ENCODE data around the gene PTH1R.

PTH1R gene

DNA sequence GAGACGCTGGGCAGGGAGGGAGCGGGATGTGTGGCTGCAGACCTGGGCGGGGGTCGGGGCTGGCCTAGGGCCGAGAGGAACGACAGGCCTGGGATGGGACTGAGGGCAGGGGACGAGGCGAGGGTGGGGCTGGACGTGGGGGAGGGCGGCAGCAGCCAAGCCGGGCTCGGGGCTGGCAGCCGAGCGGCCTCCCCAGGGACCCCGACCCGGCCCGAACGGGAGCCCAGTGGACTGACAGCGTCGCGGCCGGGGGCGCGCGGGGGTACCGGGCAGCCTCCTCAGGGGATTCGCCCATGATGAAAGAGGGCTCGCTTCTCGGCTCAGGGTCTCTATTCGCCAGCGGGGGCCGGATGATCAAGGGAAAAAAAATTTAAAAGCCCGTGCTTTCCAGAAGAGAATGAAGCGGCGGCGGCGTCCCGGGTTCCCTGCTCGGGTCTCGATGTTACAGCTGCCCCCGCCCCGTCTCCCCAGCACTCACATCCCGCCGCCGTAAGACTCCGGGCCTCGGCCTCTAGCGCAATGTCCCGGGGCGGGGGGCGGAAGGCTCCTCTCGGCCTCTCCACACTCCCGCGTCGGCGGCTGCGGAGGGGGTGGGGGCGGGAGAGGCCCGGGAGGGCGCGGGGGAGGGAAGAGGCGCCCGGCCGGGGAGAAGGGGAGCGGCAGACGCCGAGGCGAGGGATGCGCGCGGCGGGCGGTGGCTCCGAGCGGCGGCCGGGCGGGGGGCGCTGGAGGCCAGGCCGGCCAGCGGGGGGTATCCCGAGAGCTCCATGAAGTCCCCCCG, 4.3 kb downstream of the PTH1R start:
- in situ Hi-C loops (cut with MboI; ENCODE audit: low sequenced_read_pairs) = no loop called here

DNA sequence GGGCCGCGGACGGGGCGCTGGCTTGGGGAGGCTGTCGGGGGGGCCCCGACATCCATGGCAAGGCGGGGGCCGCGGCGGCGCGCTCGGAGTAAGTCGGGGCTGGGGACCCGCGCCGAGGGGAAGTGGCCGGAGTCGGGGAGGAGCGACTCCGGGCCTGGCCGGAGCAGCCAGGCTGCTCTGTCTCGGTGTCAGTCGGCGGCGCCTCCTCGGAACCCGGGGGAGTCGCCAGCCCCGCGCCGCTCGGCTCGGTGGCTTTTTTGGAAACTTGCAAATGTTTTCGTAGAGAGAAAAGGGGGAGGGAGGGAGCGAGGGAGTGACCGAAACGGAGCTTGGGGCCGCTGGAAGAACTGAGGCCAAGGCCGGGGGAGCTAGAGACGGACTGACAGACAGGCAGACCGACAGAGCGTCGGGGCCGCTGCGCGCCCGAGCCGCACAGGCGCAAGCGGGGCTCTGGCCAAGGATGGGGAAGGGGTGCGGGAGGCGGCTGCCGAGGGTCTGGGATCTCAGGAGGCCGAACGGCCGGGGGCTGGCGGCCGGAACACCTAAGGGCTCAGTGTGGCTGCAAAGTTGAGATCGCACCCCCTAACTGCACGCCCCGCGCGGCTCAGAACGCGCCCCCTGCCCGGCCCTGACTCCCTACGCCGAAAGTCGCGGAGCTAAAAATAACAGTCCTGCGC, 5.0 kb downstream of the PTH1R start:
- in situ Hi-C loops (cut with MboI; ENCODE audit: low sequenced_read_pairs) = no loop called here

DNA sequence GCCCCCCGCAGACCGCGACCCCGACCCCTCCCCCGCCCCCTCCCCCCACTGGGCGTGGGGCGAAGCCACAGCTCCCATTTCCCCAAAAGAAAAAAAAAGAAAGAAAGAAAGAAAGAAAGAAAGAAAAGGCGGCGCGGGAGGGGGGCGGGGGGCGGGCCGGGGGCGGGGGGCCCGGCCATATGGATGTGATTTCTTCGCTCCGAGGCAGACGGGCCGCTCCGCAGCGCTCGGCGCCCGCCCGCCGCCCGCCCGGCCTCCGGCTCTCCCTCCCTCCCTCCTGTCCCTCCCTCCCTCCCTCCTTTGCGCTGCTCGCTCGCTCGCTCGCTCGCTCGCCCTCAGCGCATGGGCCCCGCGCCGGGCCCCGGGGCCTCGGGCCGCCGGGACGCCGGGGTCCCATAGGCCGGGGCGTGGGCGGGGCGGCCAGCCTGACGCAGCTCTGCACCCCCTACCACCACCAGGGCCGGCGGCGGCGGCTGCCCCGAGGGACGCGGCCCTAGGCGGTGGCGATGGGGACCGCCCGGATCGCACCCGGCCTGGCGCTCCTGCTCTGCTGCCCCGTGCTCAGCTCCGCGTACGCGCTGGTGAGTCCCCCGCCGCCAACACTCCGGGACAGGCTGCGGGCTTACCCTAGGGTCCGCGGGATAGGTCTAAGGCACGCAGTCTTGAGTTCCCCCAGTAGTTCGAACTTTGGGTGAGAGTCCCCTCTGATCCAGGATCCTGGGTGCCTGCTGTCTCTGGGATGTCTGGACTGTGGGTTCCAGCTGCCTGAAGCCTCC, 5.7 kb downstream of the PTH1R start:
- in situ Hi-C loops (cut with MboI; ENCODE audit: low sequenced_read_pairs) = no loop called here

DNA sequence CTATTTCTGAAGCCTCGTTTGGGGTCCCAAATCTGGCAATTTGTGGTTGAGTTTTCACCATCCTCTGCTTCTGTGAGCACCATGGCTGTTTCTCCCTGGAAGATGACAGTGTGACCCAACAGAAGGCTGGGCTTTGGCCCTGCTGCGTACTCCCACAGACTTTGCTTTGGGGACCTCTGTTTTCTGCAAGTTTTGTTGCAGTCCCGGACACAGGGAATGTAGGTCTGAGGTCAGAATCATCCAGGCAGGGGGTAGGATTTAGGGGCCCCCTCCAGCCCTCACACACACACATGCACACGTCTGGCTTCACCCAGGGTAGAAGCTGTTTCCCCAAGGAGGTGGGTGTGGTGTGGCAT, 6.3 kb downstream of the PTH1R start:
- in situ Hi-C loops (cut with MboI; ENCODE audit: low sequenced_read_pairs) = no loop called here

DNA sequence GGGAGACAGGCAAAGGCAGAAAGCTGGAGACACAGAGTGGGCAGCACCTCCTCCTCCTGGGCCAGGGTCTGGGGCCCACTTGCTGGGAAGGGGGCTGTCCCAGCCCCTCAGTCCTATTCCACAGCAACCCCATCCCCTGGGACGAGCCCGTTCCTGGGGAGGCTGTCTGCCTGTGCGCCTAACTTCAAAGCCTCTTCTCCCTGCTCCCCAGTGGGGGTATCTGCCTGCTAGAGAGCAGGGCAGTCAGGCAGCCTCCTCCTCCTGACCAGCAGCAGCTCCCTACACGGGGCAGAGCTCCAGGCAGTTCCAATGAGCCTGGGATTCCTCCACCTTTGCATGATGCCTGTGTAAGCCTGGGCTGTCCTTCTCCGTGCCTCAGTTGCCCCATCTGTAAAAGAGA, 6.9 kb downstream of the PTH1R start:
- in situ Hi-C loops (cut with MboI; ENCODE audit: low sequenced_read_pairs) = no loop called here

DNA sequence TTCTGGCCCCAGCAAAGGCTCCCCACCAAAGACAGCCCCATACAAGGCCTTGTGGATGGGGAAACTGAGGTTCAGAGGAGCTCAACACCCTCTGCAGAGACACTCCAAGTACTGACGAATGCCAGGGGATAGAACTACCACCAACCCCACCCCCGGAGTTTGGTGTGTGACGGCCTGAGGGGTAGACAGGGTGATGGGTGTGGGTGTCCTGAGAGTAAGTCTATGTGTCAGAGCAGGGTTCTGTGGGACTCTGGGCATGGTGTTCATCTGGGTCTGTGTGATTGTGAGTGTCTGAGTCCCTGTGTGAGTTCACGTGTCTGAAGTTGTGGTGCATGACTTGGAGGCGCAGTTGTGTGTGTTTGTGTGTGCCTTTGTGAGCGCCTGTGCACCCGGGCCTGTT, 7.4 kb downstream of the PTH1R start:
- in situ Hi-C loops (cut with MboI; ENCODE audit: low sequenced_read_pairs) = no loop called here

DNA sequence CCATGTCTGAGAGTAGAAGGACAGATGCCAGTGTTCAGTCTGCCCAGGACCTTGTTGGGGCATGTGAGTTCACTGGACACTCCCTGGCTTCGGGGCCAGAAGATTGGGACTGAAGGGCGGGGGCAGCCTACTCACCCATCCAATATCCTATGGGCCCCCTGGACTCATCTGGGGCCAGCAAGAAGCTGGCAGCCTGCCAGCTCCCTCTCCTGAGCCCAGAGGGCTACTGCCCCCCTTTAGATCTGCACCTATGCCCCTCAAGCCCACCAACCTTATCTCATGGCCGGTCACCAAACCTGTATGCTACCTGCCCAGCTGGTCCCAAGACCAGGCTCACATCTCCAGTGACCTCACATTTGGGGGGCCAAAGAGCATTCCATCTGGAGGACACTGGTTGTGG, 8.1 kb downstream of the PTH1R start:
- in situ Hi-C loops (cut with MboI; ENCODE audit: low sequenced_read_pairs) = no loop called here

DNA sequence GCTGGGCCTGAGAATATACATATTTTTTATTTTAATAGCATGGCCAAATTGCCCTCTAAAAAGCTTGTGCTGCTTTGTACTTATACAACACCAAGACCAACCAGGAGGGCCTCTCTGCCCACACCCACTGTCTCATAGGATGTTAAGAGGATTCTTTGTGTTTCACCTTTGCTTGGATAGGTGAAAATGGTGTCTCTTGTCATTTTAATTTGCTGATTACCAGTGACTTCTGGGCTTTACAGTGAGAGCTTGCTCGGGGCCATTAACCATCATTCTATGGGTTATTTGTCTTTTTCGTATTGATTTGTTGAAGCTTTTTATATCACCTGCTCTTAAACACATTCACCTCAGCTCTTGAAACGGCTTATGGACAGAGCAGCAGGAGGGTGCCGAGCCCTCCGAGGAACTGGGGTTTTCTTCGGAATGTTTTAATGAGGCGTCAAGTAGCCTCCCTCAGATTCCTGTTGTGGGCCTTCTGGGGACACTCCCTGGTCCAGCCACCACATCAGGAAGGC, 10.5 kb downstream of the PTH1R start:
- in situ Hi-C loops (cut with MboI; ENCODE audit: low sequenced_read_pairs) = no loop called here

DNA sequence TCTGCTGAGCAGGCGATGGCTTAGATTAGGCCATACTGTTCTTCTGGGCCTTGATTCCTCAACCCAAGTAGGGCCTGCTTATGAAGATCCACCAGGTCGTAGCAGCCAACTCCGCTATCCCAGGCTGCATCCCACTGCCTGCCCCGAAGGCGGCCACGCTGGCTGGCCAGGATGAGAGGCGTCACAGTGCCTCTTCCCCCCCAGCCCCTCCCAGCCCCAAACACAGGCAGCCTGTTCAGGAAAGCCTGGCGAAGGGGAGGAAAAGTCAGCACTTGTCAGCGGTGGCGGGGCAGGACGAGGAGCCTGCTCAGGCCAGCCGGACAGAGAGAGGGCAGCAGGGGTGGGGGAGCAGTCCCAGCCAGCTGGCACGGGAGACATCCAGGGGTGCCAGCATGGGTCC, 11.2 kb downstream of the PTH1R start:
- in situ Hi-C loops (cut with MboI; ENCODE audit: low sequenced_read_pairs) = no loop called here

DNA sequence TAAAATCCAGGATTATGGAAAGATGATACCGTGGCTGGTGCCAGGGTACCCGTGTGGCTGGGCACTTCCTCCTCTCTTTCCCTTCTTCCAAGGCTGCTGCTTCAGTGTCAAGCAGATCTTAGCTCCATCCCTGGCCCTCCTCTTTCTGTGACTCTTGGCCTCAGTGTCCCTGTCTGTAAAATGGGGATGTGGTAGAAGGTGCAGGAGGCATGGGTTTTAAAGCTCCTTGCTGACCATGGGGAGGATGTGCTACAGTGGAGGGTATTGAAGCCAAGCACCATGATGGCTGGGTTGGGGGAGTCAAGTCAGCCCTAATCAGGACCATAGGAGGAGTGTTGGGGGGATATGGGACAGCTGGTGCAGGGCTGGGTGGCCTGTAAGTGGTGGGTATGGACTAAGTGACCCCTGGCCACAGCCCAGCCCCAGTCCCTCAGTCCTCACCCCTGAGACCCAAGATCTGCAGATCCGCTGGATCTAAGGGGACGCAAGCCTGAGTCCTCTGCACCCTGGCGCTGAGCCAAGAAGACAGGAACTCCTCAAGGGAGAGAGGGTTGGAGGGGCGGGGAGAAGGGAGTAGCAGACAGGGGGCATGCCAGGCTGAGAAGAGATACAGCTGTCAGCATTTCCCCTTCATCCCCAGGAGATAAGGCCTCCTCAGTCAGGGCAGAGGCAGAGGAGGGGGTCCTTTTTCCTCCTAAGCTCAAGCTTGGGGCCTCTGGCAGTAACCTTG, 12.0 kb downstream of the PTH1R start:
- in situ Hi-C loops (cut with MboI; ENCODE audit: low sequenced_read_pairs) = no loop called here

DNA sequence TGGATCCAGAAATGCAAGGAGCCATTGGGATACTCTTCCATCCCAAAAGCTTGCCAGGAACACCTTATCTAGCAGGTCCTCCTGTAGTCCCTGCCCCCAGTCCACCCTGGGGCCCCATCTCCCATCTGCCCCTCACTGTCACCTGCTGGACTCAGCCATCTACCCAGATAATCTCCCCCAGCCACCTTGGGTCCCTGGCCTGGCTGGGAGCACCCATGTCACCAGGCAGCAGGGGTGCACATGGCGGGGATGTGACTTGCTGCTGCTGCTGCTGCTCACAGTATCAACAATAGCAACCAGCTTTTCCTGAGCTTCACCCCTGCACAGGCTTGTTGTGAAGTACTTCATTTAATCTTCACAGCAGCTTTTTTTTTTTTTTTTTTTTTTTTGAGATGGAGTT, 12.6 kb downstream of the PTH1R start:
- in situ Hi-C loops (cut with MboI; ENCODE audit: low sequenced_read_pairs) = no loop called here

DNA sequence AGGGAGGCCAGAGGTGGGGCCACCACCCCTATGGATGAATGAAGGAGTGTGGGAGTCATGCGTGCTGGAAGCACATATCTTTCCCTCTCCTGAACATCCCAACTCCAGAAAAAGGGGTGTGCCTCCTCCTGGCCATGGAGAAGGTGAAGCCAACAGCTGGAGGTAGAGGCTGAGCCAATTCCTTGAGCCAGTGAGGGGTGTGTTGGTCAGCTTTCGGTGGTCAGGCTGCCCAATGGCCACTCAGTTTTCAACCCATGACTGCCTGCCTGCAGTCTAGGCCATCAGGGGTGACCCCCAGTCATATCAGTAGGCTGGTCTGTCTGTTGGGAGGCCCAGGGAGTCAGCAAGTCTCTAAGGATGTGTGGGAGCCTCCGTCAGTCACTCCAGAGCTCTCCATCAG, 13.6 kb downstream of the PTH1R start:
- in situ Hi-C loops (cut with MboI; ENCODE audit: low sequenced_read_pairs) = no loop called here

DNA sequence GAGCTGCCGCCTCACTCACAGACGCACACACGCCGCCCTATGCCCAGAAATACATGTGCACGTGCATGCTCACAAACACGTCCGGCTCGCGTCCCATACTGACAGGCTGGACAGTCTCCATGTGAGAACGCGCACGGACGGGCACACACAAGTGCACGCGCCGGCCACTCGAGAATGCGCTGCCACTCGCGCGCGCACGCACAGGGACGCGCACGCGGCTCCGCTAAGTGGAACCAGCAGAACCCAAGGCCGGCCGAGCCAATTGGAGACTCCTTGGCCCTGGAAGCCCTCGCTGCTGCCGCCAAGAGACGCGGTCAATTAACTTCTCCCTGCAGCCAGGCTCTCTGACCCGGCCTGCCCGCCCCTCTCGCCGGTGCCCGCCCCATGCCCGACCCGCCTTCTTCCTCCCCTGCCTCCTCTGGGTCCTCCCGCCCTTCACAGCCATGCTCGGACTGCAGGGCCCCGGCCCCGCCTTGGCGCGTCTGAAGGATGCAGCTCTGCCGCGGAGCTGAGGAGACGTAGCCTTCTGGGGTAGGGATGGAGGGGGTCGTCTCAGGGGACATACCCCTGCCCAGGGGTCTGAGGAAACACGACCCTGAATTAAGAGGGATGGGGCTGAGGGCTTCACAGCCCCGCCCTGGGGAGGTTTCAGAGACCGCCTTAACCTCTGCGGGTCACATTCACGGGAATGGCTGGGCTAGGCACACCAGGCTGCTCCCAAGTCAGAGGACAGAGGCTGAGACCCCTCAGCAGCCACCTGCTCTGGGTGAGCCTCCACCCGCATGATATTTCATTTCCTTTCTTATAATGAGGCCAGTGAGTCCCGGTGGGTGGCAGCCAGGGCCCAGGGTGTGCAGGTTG, 15.0 kb downstream of the PTH1R start:
- in situ Hi-C loops (cut with MboI; ENCODE audit: low sequenced_read_pairs) = no loop called here

DNA sequence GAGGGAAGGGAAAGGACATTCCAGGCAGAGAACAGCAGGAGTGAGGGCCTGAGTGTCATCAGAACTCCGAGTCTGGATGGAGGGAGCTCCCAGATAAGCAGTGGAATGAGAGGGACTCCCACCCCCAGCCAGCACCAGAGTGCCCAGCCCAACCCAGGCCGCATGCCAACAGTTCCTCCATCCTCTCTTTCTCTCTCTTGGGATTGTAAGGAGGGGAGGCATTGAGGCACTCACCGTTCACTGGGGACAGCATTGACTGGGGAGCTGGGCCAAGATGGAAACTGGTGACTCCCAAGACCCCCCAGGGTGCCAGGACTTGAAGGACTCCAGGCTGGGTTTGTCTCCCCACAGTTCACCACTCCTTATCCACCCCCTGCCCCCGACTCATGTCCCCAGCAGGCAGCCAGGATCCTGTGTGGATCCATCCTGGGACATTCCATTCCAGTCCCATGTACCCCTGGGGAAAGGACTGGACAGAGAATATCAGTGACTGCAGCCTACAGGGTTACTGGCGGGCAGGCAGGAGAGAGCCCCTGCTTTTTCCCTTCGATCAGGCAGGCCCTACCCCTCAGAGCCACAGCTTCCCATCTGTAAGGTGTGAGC, 15.7 kb downstream of the PTH1R start:
- in situ Hi-C loops (cut with MboI; ENCODE audit: low sequenced_read_pairs) = no loop called here

DNA sequence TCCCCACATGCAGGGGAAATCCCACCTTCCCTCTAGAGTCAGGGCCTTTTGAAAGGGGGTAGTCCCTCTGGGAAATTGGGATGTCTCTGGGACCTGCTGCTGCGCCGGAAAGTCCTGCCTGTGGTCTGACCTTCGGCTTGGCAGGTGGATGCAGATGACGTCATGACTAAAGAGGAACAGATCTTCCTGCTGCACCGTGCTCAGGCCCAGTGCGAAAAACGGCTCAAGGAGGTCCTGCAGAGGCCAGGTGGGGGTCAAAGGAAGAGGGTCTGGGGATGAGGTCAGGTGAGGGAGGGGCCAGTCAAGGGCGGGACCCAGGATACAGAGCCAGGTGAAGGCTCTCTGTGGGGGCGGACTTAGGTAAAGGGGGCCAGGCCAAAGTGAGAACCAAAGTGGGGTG, 16.2 kb downstream of the PTH1R start:
- in situ Hi-C loops (cut with MboI; ENCODE audit: low sequenced_read_pairs) = no loop called here

DNA sequence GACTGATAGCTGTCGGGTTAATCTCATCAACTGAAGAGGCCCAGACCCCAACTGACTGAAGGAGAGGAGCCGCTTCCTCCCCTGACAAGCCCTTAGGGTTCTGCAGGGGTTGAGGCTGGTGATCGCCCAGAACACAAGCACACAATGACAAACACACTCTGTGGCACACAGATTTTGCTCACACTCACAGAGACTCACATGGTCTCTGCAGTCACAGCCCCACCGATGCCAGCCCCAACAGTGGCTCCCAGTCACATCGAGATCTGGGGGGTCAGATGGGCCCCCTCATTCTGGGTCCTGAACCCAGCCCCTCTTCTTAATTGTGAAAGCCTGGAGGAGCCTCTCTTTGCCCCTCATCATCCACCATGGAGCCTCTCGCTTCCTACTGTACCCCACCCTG, 16.7 kb downstream of the PTH1R start:
- in situ Hi-C loops (cut with MboI; ENCODE audit: low sequenced_read_pairs) = no loop called here

DNA sequence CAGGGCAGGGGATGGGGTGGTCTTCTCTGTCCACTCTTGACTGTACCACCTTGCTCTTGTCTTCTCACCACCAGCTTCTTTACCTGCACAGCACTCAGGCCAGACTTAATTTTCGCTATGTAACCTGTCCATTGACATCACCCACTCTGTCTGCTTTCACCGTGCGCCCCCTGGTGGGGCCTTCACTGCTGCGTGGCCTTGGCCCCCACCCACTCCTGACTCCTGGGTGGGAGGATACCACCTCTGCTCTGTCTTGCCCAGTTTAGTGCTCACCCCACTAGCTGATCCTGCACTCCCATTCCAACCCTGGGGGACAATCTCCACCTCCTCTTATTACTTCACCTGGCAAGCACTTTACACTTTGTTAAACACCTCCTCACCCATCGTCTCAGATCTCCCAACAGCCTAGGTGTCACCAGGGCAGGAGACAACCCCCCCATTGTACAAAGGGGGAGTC, 17.7 kb downstream of the PTH1R start:
- in situ Hi-C loops (cut with MboI; ENCODE audit: low sequenced_read_pairs) = no loop called here

DNA sequence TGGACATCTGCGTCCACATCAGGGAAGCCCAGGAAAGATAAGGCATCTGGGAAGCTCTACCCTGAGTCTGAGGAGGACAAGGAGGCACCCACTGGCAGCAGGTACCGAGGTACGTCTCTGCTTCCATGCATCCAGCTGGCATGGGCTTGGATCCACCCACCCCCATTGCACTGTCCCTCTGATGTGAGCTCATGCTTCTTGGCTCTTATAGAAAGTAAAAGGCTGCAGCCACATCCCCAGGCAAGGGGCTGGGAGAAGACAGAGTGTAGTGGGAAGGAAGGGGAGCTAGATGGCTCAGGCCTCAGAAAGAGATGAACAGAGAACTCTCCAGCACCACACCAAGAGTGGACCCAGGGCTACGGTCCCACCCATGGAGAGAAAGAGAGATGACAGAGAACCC, 18.2 kb downstream of the PTH1R start:
- in situ Hi-C loops (cut with MboI; ENCODE audit: low sequenced_read_pairs) = no loop called here

DNA sequence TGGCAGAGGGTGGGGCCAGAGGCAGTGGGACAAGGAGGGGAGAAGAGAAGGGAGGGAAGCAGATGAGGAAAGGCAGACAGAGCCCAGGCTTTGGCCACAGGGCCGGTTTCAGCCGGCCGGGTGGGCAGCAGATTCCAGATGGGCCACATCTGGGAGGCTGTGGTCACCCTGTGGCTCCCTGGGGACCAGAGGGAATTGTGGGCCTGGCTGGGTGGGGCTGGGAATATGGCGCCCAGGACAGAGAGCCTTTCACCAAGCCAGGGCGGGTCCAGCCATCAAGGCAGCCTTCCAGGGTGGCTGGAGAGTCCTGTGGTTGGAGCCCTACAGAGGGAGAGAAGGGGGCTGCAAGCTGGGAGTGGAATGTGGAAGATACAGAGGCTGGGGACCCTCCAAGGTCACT, 18.9 kb downstream of the PTH1R start:
- in situ Hi-C loops (cut with MboI; ENCODE audit: low sequenced_read_pairs) = no loop called here

DNA sequence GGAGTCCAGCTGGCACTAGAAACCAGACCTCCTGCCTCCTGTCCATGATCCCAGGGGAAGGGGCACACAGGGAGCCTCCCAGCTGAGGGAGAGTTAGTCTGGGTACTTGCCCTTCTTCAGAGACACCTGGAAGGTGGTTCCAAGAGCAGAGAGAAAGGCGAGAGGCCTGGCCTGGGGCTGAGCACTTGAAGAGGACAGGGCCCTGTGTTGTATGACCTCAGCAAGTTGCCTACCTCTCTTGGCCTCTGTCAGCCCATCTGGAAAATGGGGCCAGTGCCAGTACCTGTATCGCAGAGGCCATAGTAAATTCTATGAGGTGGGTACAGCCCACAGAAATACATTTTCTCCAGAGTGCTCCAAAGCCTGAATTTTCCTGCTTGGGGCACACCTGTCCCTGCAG, 19.5 kb downstream of the PTH1R start:
- in situ Hi-C loops (cut with MboI; ENCODE audit: low sequenced_read_pairs) = no loop called here

All from HL-60/S4 treated with retinoic acid at 250 ng/mL for 4 days and 3 days (cell line).